Activated CD8-positive, alpha-beta memory T cell treated with anti-CD3 and anti-CD28 coated beads for 4 hours (primary cell): ENCODE results near the gene C1orf53.

Experiments
- DNase-seq, 2 donors: peaks; one replicate each; pipeline ENCODE4 v3.0.0-alpha.2; 2020; ENCODE audit warnings: low read depth in 2 of 2

Gene C1orf53

GRCh38 chr1:197907846-197908616 is 5.6 kb downstream of the C1orf53 start:
- DNase-seq = no peak

- DNase-seq = no peak
Measured at GRCh38 chr1:197908716-197909220, 6.3 kb downstream of the C1orf53 start.

GRCh38 chr1:197909384-197909783 is 7.0 kb downstream of the C1orf53 start:
- no peak for DNase-seq

- no peak for DNase-seq
Measured at GRCh38 chr1:197910120-197910991, 7.9 kb downstream of the C1orf53 start.

- DNase-seq = no peak
Measured at GRCh38 chr1:197911111-197911856, 8.9 kb downstream of the C1orf53 start.

GRCh38 chr1:197911857-197912696 is 9.6 kb downstream of the C1orf53 start:
- no peak for DNase-seq

GRCh38 chr1:197912739-197913494 is 10.5 kb downstream of the C1orf53 start:
- no peak for DNase-seq

GRCh38 chr1:197913495-197914276 is 11.3 kb downstream of the C1orf53 start:
- DNase-seq = no peak

- no peak for DNase-seq
Measured at GRCh38 chr1:197914510-197914909, 12.1 kb downstream of the C1orf53 start.

- no peak for DNase-seq
Measured at GRCh38 chr1:197915260-197915861, 12.9 kb downstream of the C1orf53 start.

- DNase-seq = no peak
Measured at GRCh38 chr1:197915862-197916499, 13.6 kb downstream of the C1orf53 start.

- no peak for DNase-seq
Measured at GRCh38 chr1:197916500-197916983, 14.1 kb downstream of the C1orf53 start.

- no peak for DNase-seq
Measured at GRCh38 chr1:197917805-197918651, 15.6 kb downstream of the C1orf53 start.

GRCh38 chr1:197918807-197919345 is 16.4 kb downstream of the C1orf53 start:
- DNase-seq = no peak

GRCh38 chr1:197919346-197920066 is 17.1 kb downstream of the C1orf53 start:
- DNase-seq = no peak

- DNase-seq = no peak
Measured at GRCh38 chr1:197920067-197920396, 17.6 kb downstream of the C1orf53 start.
